Epithelial cell of proximal tubule (primary cell): ENCODE measurements around the gene SLX9. TPM values are rescaled to one million over a fixed set of nuclear protein-coding genes. Genes with fewer than 3 reads are reported as not detected.
"Not testable (repeated sequence)": the region's sequence is repeated elsewhere in the genome, so short reads cannot be mapped to it uniquely, and the experiment has no call there.

ENCODE experiments used
- DNase-seq: peaks from one replicate; pipeline ENCODE4 v3.0.0-alpha.2; 2011; ENCODE audit warnings: low read depth
- H3K4me3 ChIP-seq: 2 replicates; pipeline ENCODE4 v1.5.1; 2011; ENCODE audit warnings: low read depth, mild to moderate bottlenecking, low read length
- CTCF ChIP-seq: conservative IDR thresholded peaks from 2 replicates; pipeline ENCODE4 v1.5.1; 2012; ENCODE audit warnings: low read depth, mild to moderate bottlenecking, low read length
- total RNA-seq: library from RNA; depleted of rRNA; stranded (reverse); fragments of >200 nt; gene quantifications from 2 replicates; pipeline ENCODE4 v1.2.3, GENCODE V29; 2015

SLX9 gene
- total RNA-seq, 1 donor from 2014 or later: 52.1 TPM

DNA sequence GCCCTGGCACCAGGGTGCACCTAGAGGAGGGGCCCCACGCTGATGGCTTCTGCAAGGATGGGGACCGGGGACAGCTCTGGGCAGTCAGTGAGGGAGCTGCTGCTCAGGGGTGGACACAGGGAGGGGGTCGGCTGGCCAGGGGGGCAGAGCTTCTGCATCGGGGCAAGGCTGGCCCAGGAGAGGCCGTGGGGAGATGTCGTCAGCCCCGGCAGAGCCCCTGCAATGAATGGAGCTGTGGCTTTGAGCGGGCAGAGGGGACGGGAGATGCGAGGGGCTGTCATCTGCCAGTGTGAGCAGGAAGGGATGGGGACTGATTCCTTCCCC is 31.8 kb downstream of the SLX9 start:
- no peak for DNase-seq
- TF ChIP-seq CTCF: no peak
- H3K4me3 ChIP-seq: no peak overlapping the region

- no peak for TF ChIP-seq CTCF
- H3K4me3 ChIP-seq: no peak overlapping the region
- DNase-seq: no peak
These were observed 32.5 kb downstream of the SLX9 start for GRCh38 chr21:44972301-44972814.

DNA sequence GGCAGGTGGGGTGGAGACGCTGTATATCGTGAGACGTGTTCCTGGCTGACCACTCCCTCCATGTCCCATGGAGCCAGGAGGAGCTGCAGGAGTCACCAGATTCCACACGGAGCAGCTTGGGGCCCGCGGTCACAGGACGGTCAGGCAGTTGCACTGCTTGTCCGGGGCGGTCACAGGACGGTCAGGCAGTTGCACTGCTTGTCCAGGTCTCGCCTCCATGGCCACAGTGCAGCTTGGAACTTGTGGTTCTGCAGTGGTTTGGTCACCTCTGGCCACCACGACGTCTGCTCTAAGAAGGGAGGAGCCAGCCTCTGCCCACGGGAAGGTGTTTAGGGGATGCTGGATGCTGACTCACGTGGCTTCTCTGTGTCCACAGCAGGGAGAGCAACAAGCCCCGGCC is 33.0 kb downstream of the SLX9 start:
- no peak overlapping the region for H3K4me3 ChIP-seq
- TF ChIP-seq CTCF: no peak
- DNase-seq: no peak

DNA sequence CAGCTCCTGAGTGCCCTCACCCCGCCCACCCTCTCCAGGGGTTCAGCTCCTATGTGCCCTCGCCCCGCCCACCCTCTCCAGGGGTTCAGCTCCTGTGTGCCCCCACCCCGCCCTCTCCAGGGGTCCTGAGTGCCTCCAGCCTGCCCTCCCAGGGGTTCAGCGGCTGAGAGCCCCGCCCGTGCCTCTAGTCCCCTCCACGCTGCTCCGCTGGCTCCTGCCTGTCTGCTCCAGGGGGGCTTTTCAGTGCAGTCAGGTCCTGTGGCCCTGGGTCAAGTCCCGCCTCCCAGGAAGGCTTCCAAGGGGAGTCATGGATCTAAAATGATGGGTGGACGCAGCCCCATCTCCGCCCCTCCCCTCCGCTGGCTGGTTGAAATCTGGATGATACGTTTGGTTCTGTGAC is 33.8 kb downstream of the SLX9 start:
- H3K4me3 ChIP-seq: no peak overlapping the region
- DNase-seq: no peak
- no peak for TF ChIP-seq CTCF

DNA sequence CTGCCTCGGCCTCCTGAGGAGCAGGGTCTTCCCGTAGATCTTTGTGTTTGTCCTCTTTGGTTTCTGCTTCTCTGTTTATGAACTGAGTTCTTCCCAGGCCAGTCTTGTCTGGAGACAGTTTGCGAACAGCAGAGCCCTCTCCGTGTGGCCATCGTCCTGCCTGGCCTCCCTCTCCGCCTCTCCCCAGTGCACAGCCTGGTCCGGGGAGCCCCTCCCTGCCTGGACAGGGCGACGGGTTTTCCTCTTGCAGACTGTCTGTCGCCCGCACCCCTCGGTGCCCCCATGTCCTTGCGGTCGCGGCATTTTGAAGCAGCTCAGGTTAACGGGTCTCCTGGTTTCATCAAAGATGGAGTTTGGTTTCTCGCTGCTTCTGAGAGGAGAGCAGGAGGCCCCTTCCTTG is 34.8 kb downstream of the SLX9 start:
- H3K4me3 ChIP-seq: no peak overlapping the region
- no peak for DNase-seq
- no peak for TF ChIP-seq CTCF

- no peak for TF ChIP-seq CTCF
- no peak overlapping the region for H3K4me3 ChIP-seq
- no peak for DNase-seq
These were observed 36.1 kb downstream of the SLX9 start for GRCh38 chr21:44975720-44976555.

DNA sequence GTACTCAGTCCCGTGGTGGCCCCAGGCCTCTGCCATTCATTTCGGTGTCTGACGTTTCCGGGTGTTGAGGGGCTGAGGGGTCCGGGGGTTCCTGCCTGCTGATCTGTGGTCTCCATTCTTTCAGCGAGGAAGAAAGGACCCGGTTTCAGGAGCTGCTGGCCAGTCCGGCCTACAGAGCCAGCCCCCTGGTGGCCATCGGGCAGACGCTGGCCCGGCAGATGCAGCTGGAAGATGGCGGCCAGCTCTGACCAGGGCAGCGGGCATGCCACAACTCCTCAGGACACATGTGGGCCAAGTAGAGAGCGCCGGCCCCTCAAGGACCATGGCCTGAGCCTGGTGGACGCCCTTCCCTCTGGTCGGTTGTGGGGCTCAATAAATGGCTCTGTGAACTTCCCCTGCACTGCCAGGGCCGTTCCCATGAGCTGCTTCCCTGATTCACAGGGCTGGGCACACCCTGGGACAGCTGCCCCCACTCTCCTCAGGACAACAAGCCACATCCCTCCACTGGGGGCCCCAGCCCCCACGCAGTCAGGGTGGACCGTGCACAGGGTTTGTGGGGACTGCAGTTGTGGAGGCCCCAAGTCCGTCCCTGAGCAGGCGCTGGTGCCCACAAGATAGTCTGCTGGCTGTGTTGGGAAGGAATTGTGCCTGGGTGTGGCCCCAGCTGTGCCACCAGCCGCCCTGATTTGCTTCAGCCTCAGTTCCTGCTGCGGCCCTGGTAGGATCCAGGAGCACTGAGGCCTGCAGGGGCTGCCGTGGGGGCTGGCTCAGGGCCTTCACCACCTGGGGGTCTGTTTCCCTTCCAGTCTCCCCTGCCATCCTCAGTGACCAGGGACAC is 36.9 kb downstream of the SLX9 start:
- not testable (repeated sequence) for H3K4me3 ChIP-seq, DNase-seq
